ENCODE measurements around the gene ERC1.

GRCh38 chr12:1491983-1492697 is 501.1 kb downstream of the ERC1 start:
- no peak for TF ChIP-seq POLR2A (IDR thresholded peaks at IDR 0.05)
- TF ChIP-seq CTCF (IDR thresholded peaks at IDR 0.05): no peak
- TF ChIP-seq POLR2AphosphoS5 (IDR thresholded peaks at IDR 0.05): no peak
